Measurements from ENCODE around the gene SAMD4B.
"Not testable (repeated sequence)": the region's sequence is repeated elsewhere in the genome, so short reads cannot be mapped to it uniquely, and the experiment has no call there.

SAMD4B gene

GRCh38 chr19:39334444-39334976, 7.7 kb upstream of the SAMD4B start:
- no peak for DNase-seq (ENCODE audit: low spot score in 2 of 2)
- in situ Hi-C loops (cut with MboI; ENCODE audit: low sequenced_read_pairs), result no loop called here
- no peaks in the 10 kb centered on the region for H3K4me1 ChIP-seq
- no peak overlapping the region for H3K4me3 ChIP-seq
- H3K36me3 ChIP-seq (replicated peaks), result no peaks in the 10 kb centered on the region
- H3K27me3 ChIP-seq (ENCODE audit: low read depth), result no peaks in the 10 kb centered on the region
- no peaks in the 10 kb centered on the region for H3K9me3 ChIP-seq

- Histone ChIP-seq H3K4me3 (no peak overlapping the region), H3K27me3 (ENCODE audit: low read depth) (no peaks in the 10 kb centered on the region), H3K4me1 (no peaks in the 10 kb centered on the region), H3K9me3 (no peaks in the 10 kb centered on the region), H3K36me3 (replicated peaks) (no peaks in the 10 kb centered on the region)
- in situ Hi-C loops (cut with MboI; ENCODE audit: low sequenced_read_pairs), result no loop called here
- DNase-seq (ENCODE audit: low spot score in 2 of 2), result no peak
Observed at GRCh38 chr19:39335168-39335548, 7.1 kb upstream of the SAMD4B start.

- H3K4me3 ChIP-seq, result no peak overlapping the region
- no peaks in the 10 kb centered on the region for H3K36me3 ChIP-seq (replicated peaks)
- peaks cover 4% of the 10 kb centered on the region; the same call in 1 of the 2 replicates for H3K4me1 ChIP-seq
- no peak for DNase-seq (ENCODE audit: low spot score in 2 of 2)
- in situ Hi-C loops (cut with MboI; ENCODE audit: low sequenced_read_pairs), result no loop called here
- no peaks in the 10 kb centered on the region for H3K9me3 ChIP-seq
- no peaks in the 10 kb centered on the region for H3K27me3 ChIP-seq (ENCODE audit: low read depth)
Observed at GRCh38 chr19:39336483-39336882, 5.7 kb upstream of the SAMD4B start.

- no peaks in the 10 kb centered on the region for H3K9me3 ChIP-seq
- peaks cover 10% of the 10 kb centered on the region for H3K4me1 ChIP-seq
- no peaks in the 10 kb centered on the region for H3K36me3 ChIP-seq (replicated peaks)
- in situ Hi-C loops (cut with MboI; ENCODE audit: low sequenced_read_pairs), result no loop called here
- no peak for DNase-seq (ENCODE audit: low spot score in 2 of 2)
- no peaks in the 10 kb centered on the region for H3K27me3 ChIP-seq (ENCODE audit: low read depth)
- H3K4me3 ChIP-seq, result no peak overlapping the region
Observed at GRCh38 chr19:39339674-39340073, 2.5 kb upstream of the SAMD4B start.

GRCh38 chr19:39340156-39340555, 2.1 kb upstream of the SAMD4B start:
- H3K27me3 ChIP-seq (ENCODE audit: low read depth); H3K36me3 ChIP-seq (replicated peaks); in situ Hi-C loops (cut with MboI; ENCODE audit: low sequenced_read_pairs); H3K9me3 ChIP-seq; H3K4me3 ChIP-seq; H3K4me1 ChIP-seq; DNase-seq (ENCODE audit: low spot score in 2 of 2): not testable (repeated sequence)

GRCh38 chr19:39341129-39341718, 997 bp upstream of the SAMD4B start:
- peak in 1 of 2 experiments; percentile 58 for DNase-seq (ENCODE audit: low spot score in 2 of 2)
- Histone ChIP-seq H3K4me3 (peak overlapping the region; percentile 57), H3K4me1 (peaks cover 11% of the 10 kb centered on the region), H3K27me3 (ENCODE audit: low read depth) (no peaks in the 10 kb centered on the region), H3K36me3 (replicated peaks) (peaks cover 4% of the 10 kb centered on the region), H3K9me3 (no peaks in the 10 kb centered on the region)
- in situ Hi-C loops (cut with MboI; ENCODE audit: low sequenced_read_pairs), result no loop called here

- in situ Hi-C loops (cut with MboI; ENCODE audit: low sequenced_read_pairs), result no loop called here
- DNase-seq (ENCODE audit: low spot score in 2 of 2), result peak in 1 of 2 experiments; percentile 36
- Histone ChIP-seq H3K9me3 (no peaks in the 10 kb centered on the region), H3K4me1 (peaks cover 14% of the 10 kb centered on the region), H3K36me3 (replicated peaks) (peaks cover 9% of the 10 kb centered on the region), H3K4me3 (peak overlapping the region; percentile 70), H3K27me3 (ENCODE audit: low read depth) (no peaks in the 10 kb centered on the region)
Observed at GRCh38 chr19:39342647-39343305, 555 bp downstream of the SAMD4B start.

- DNase-seq (ENCODE audit: low spot score in 2 of 2), result no peak
- in situ Hi-C loops (cut with MboI; ENCODE audit: low sequenced_read_pairs), result no loop called here
- H3K36me3 ChIP-seq (replicated peaks), result peaks cover 30% of the 10 kb centered on the region
- H3K27me3 ChIP-seq (ENCODE audit: low read depth), result no peaks in the 10 kb centered on the region
- H3K4me1 ChIP-seq, result peaks cover 10% of the 10 kb centered on the region
- H3K9me3 ChIP-seq, result no peaks in the 10 kb centered on the region
- no peak overlapping the region for H3K4me3 ChIP-seq
Observed at GRCh38 chr19:39345956-39346355, 3.7 kb downstream of the SAMD4B start.

GRCh38 chr19:39347332-39348164, 5.3 kb downstream of the SAMD4B start:
- peaks cover 33% of the 10 kb centered on the region for H3K36me3 ChIP-seq (replicated peaks)
- no peaks in the 10 kb centered on the region for H3K27me3 ChIP-seq (ENCODE audit: low read depth)
- no peak for DNase-seq (ENCODE audit: low spot score in 2 of 2)
- no peaks in the 10 kb centered on the region for H3K9me3 ChIP-seq
- peaks cover 10% of the 10 kb centered on the region for H3K4me1 ChIP-seq
- H3K4me3 ChIP-seq, result no peak overlapping the region
- in situ Hi-C loops (cut with MboI; ENCODE audit: low sequenced_read_pairs), result no loop called here

GRCh38 chr19:39349326-39349725, 7.1 kb downstream of the SAMD4B start:
- Histone ChIP-seq H3K36me3 (replicated peaks) (peaks cover 40% of the 10 kb centered on the region), H3K27me3 (ENCODE audit: low read depth) (no peaks in the 10 kb centered on the region), H3K4me1 (peaks cover 4% of the 10 kb centered on the region), H3K4me3 (no peak overlapping the region), H3K9me3 (no peaks in the 10 kb centered on the region)
- no peak for DNase-seq (ENCODE audit: low spot score in 2 of 2)
- in situ Hi-C loops (cut with MboI; ENCODE audit: low sequenced_read_pairs), result no loop called here

- in situ Hi-C loops (cut with MboI; ENCODE audit: low sequenced_read_pairs), result no loop called here
- Histone ChIP-seq H3K27me3 (ENCODE audit: low read depth) (no peaks in the 10 kb centered on the region), H3K9me3 (no peaks in the 10 kb centered on the region), H3K4me3 (no peak overlapping the region), H3K4me1 (peaks cover 4% of the 10 kb centered on the region), H3K36me3 (replicated peaks) (peaks cover 47% of the 10 kb centered on the region)
- no peak for DNase-seq (ENCODE audit: low spot score in 2 of 2)
Observed at GRCh38 chr19:39350156-39350555, 7.9 kb downstream of the SAMD4B start.

- H3K9me3 ChIP-seq, result no peaks in the 10 kb centered on the region
- H3K4me1 ChIP-seq, result no peaks in the 10 kb centered on the region; the same call in none of the 2 replicates
- H3K4me3 ChIP-seq, result no peak overlapping the region
- H3K27me3 ChIP-seq (ENCODE audit: low read depth), result no peaks in the 10 kb centered on the region
- no peak for DNase-seq (ENCODE audit: low spot score in 2 of 2)
- H3K36me3 ChIP-seq (replicated peaks), result peaks cover 45% of the 10 kb centered on the region
- in situ Hi-C loops (cut with MboI; ENCODE audit: low sequenced_read_pairs), result no loop called here
Observed at GRCh38 chr19:39351537-39352064, 9.4 kb downstream of the SAMD4B start.

GRCh38 chr19:39352381-39353255, 10.4 kb downstream of the SAMD4B start:
- H3K4me3 ChIP-seq, result no peak overlapping the region
- in situ Hi-C loops (cut with MboI; ENCODE audit: low sequenced_read_pairs), result no loop called here
- H3K4me1 ChIP-seq, result no peaks in the 10 kb centered on the region; the same call in none of the 2 replicates
- H3K27me3 ChIP-seq (ENCODE audit: low read depth), result no peaks in the 10 kb centered on the region
- DNase-seq (ENCODE audit: low spot score in 2 of 2), result peak; percentile 23 to 27
- peaks cover 55% of the 10 kb centered on the region for H3K36me3 ChIP-seq (replicated peaks)
- no peaks in the 10 kb centered on the region for H3K9me3 ChIP-seq
